ENCODE results near the gene IL21R. TPM values are rescaled to one million over a fixed set of nuclear protein-coding genes. Genes with fewer than 3 reads are reported as not detected.

Gene IL21R
- total RNA-seq, 4 donors from 2014 or later = 0.20 to 1.1 (median 0.27) TPM; not detected in 1

- Histone ChIP-seq H3K36me3 (peaks cover 0 to 33% (median 14%) of the 10 kb centered on the region in 4 donors), H3K4me1 (peaks cover 9 to 36% (median 28%) of the 10 kb centered on the region in 4 donors), H3K9me3 (no peaks in the 10 kb centered on the region), H3K27ac (peak overlapping the region; percentile 59 to 80 (median 62)), H3K4me3 (no peak overlapping the region), H3K27me3 (no peaks in the 10 kb centered on the region)
- DNase-seq = no peak
- intact Hi-C loops (cut with DNase I; ENCODE audit: low total_unique reads) = loop anchor here (10.0 kb wide), 1 partner anchor 48 kb away; the partner anchor contains the start of gene IL4R
- 90% methylated on average over 5 of the region's 5 CpGs; no CpG with 5 or more reads in 1 of the 2 donors for WGBS, 2 donors (ENCODE audit: low coverage in 1 of 2)
- in situ Hi-C loops (cut with MboI; ENCODE audit: low pct_ligation_motif_present in 1 of 4, low pct_unique_long_range_greater_than_20kb in 1 of 4, low sequenced_read_pairs in 3 of 4) = loop anchor here in 1 of 4 donors (10.0 kb wide), 1 partner anchor 128 kb away; no protein-coding TSS in a partner anchor
- TF ChIP-seq POLR2A (IDR thresholded peaks at IDR 0.05) (no peak), EP300 (IDR thresholded peaks at IDR 0.05; ENCODE audit: low read depth) (no peak), POLR2AphosphoS5 (IDR thresholded peaks at IDR 0.05) (no peak), CTCF (IDR thresholded peaks at IDR 0.05) (no peak)
These were observed 38.7 kb upstream of the IL21R start for GRCh38 chr16:27363246-27363632.

- TF ChIP-seq CTCF (IDR thresholded peaks at IDR 0.05) = no peak
- no peak for TF ChIP-seq EP300 (IDR thresholded peaks at IDR 0.05; ENCODE audit: low read depth)
- peak in 2 of 3 donors; percentile 61 to 63 for TF ChIP-seq POLR2AphosphoS5 (IDR thresholded peaks at IDR 0.05)
- TF ChIP-seq POLR2A (IDR thresholded peaks at IDR 0.05) = no peak
- in situ Hi-C loops (cut with MboI; ENCODE audit: low pct_ligation_motif_present in 1 of 4, low pct_unique_long_range_greater_than_20kb in 1 of 4, low sequenced_read_pairs in 3 of 4) (loop anchor here in 1 of 4 donors (10.0 kb wide), 1 partner anchor 129 kb away; no protein-coding TSS in a partner anchor), intact Hi-C loops (cut with DNase I; ENCODE audit: low total_unique reads) (loop anchor here (10.0 kb wide), 1 partner anchor 49 kb away; the partner anchor contains the start of gene IL4R)
- Histone ChIP-seq H3K36me3 (peaks cover 0 to 27% (median 11%) of the 10 kb centered on the region in 4 donors), H3K9me3 (no peaks in the 10 kb centered on the region), H3K27ac (peak overlapping the region; percentile 59 to 80 (median 62)), H3K4me1 (peaks cover 9 to 36% (median 28%) of the 10 kb centered on the region in 4 donors), H3K27me3 (no peaks in the 10 kb centered on the region), H3K4me3 (no peak overlapping the region)
- 76% methylated on average over 9 of the region's 9 CpGs; no CpG with 5 or more reads in 1 of the 2 donors for WGBS, 2 donors (ENCODE audit: low coverage in 1 of 2)
- DNase-seq = peak; percentile 91
These were observed 38.2 kb upstream of the IL21R start for GRCh38 chr16:27363797-27364196.

- Histone ChIP-seq H3K9me3 (no peaks in the 10 kb centered on the region), H3K27ac (peak overlapping the region; percentile 59 to 80 (median 62)), H3K36me3 (peaks cover 0 to 19% (median 7%) of the 10 kb centered on the region in 4 donors), H3K27me3 (no peaks in the 10 kb centered on the region), H3K4me3 (no peak overlapping the region), H3K4me1 (peaks cover 9 to 36% (median 28%) of the 10 kb centered on the region in 4 donors)
- intact Hi-C loops (cut with DNase I; ENCODE audit: low total_unique reads) (loop anchor here (5.0 to 10.0 kb wide), 2 partner anchors 50 to 127 kb away; partner anchors contain the start of gene IL4R), in situ Hi-C loops (cut with MboI; ENCODE audit: low pct_ligation_motif_present in 1 of 4, low pct_unique_long_range_greater_than_20kb in 1 of 4, low sequenced_read_pairs in 3 of 4) (loop anchor here in 1 of 4 donors (10.0 kb wide), 1 partner anchor 130 kb away; no protein-coding TSS in a partner anchor)
- peak; percentile 42 for DNase-seq
- TF ChIP-seq POLR2AphosphoS5 (IDR thresholded peaks at IDR 0.05) (peak in 1 of 3 donors; percentile 14), EP300 (IDR thresholded peaks at IDR 0.05; ENCODE audit: low read depth) (no peak)
- 41 to 68% methylated on average over 4 to 6 of the region's 6 CpGs for WGBS, 2 donors (ENCODE audit: low coverage in 1 of 2)
These were observed 37.4 kb upstream of the IL21R start for GRCh38 chr16:27364493-27365141.

- in situ Hi-C loops (cut with MboI; ENCODE audit: low pct_ligation_motif_present in 1 of 4, low pct_unique_long_range_greater_than_20kb in 1 of 4, low sequenced_read_pairs in 3 of 4) (loop anchor here in 1 of 4 donors (10.0 kb wide), 1 partner anchor 131 kb away; no protein-coding TSS in a partner anchor), intact Hi-C loops (cut with DNase I; ENCODE audit: low total_unique reads) (loop anchor here (5.0 to 10.0 kb wide), 2 partner anchors 51 to 128 kb away; partner anchors contain the start of gene IL4R)
- Histone ChIP-seq H3K27me3 (no peaks in the 10 kb centered on the region), H3K4me3 (no peak overlapping the region), H3K4me1 (peaks cover 9 to 36% (median 28%) of the 10 kb centered on the region in 4 donors), H3K27ac (peak overlapping the region; percentile 59 to 80 (median 62)), H3K36me3 (peaks cover 0 to 17% (median 4%) of the 10 kb centered on the region in 4 donors), H3K9me3 (no peaks in the 10 kb centered on the region)
- no peak for DNase-seq
- TF ChIP-seq CTCF (IDR thresholded peaks at IDR 0.05) = no peak
- TF ChIP-seq POLR2AphosphoS5 (IDR thresholded peaks at IDR 0.05) = peak in 1 of 3 donors; percentile 25
- no peak for TF ChIP-seq POLR2A (IDR thresholded peaks at IDR 0.05)
- TF ChIP-seq EP300 (IDR thresholded peaks at IDR 0.05; ENCODE audit: low read depth) = no peak
- 68 to 69% methylated on average over 4 to 7 of the region's 7 CpGs for WGBS, 2 donors (ENCODE audit: low coverage in 1 of 2)
These were observed 36.6 kb upstream of the IL21R start for GRCh38 chr16:27365142-27366089.
